ENCODE results near the gene ARL15.

The ARL15 gene

GRCh38 chr5:54133917-54134316, 176.5 kb downstream of the ARL15 start:
- in situ Hi-C loops (cut with MboI; ENCODE audit: low sequenced_read_pairs, unreplicated experiment), result no loop called here
- DNase-seq (ENCODE audit: low spot score), result no peak
- no peak for TF ChIP-seq CTCF (IDR thresholded peaks at IDR 0.05; ENCODE audit: borderline replicate concordance, control extremely low read depth, extremely low read depth, insufficient read depth, missing control alignments)

GRCh38 chr5:54120473-54120872, 189.9 kb downstream of the ARL15 start:
- no peak for TF ChIP-seq CTCF (IDR thresholded peaks at IDR 0.05; ENCODE audit: borderline replicate concordance, control extremely low read depth, extremely low read depth, insufficient read depth, missing control alignments)
- no peak for DNase-seq (ENCODE audit: low spot score)
- in situ Hi-C loops (cut with MboI; ENCODE audit: low sequenced_read_pairs, unreplicated experiment), result no loop called here

GRCh38 chr5:54117957-54118356, 192.4 kb downstream of the ARL15 start:
- TF ChIP-seq CTCF (IDR thresholded peaks at IDR 0.05; ENCODE audit: borderline replicate concordance, control extremely low read depth, extremely low read depth, insufficient read depth, missing control alignments), result no peak
- DNase-seq (ENCODE audit: low spot score), result no peak
- in situ Hi-C loops (cut with MboI; ENCODE audit: low sequenced_read_pairs, unreplicated experiment), result no loop called here

GRCh38 chr5:54115735-54116403, 194.5 kb downstream of the ARL15 start:
- no peak for TF ChIP-seq CTCF (IDR thresholded peaks at IDR 0.05; ENCODE audit: borderline replicate concordance, control extremely low read depth, extremely low read depth, insufficient read depth, missing control alignments)
- no peak for DNase-seq (ENCODE audit: low spot score)
- in situ Hi-C loops (cut with MboI; ENCODE audit: low sequenced_read_pairs, unreplicated experiment), result no loop called here

- DNase-seq (ENCODE audit: low spot score), result no peak
- no peak for TF ChIP-seq CTCF (IDR thresholded peaks at IDR 0.05; ENCODE audit: borderline replicate concordance, control extremely low read depth, extremely low read depth, insufficient read depth, missing control alignments)
- in situ Hi-C loops (cut with MboI; ENCODE audit: low sequenced_read_pairs, unreplicated experiment), result no loop called here
These were observed 197.3 kb downstream of the ARL15 start for GRCh38 chr5:54113060-54113459.

GRCh38 chr5:54109626-54110330, 200.6 kb downstream of the ARL15 start:
- in situ Hi-C loops (cut with MboI; ENCODE audit: low sequenced_read_pairs, unreplicated experiment), result no loop called here
- DNase-seq (ENCODE audit: low spot score), result no peak
- TF ChIP-seq CTCF (IDR thresholded peaks at IDR 0.05; ENCODE audit: borderline replicate concordance, control extremely low read depth, extremely low read depth, insufficient read depth, missing control alignments), result no peak

Data from GM13976 (cell line).